Memory B cell (primary cell): ENCODE results near the gene TTLL9.

ENCODE experiments used
- ATAC-seq: fragments of 150-1000 bp; cut with Tn5 transposase; 2 replicates; pipeline ENCODE4 v1.10.0; 2021; ENCODE audit warnings: low read depth, mild to moderate bottlenecking, moderate library complexity
- DNase-seq, 2 donors: peaks; one replicate each; pipeline ENCODE4 v3.0.0; 2022; ENCODE audit warnings: low spot score in 2 of 2
- H3K27ac Mint-ChIP-seq: one replicate; pipeline ENCODE4 v1.8.0; 2022; ENCODE audit warnings: mild to moderate bottlenecking, moderate library complexity, mixed read lengths
- H3K27me3 Mint-ChIP-seq: one replicate; pipeline ENCODE4 v1.8.0; 2022; ENCODE audit warnings: mixed read lengths
- H3K36me3 Mint-ChIP-seq: one replicate; pipeline ENCODE4 v1.8.0; 2022; ENCODE audit warnings: mild to moderate bottlenecking, mixed read lengths
- H3K4me1 Mint-ChIP-seq: one replicate; pipeline ENCODE4 v1.8.0; 2022; ENCODE audit warnings: mixed read lengths
- H3K4me3 Mint-ChIP-seq: one replicate; pipeline ENCODE4 v1.8.0; 2022; ENCODE audit warnings: mild to moderate bottlenecking, moderate library complexity, mixed read lengths
- H3K9me3 Mint-ChIP-seq: one replicate; pipeline ENCODE4 v1.8.0; 2022; ENCODE audit warnings: mixed read lengths

TTLL9 gene

DNA sequence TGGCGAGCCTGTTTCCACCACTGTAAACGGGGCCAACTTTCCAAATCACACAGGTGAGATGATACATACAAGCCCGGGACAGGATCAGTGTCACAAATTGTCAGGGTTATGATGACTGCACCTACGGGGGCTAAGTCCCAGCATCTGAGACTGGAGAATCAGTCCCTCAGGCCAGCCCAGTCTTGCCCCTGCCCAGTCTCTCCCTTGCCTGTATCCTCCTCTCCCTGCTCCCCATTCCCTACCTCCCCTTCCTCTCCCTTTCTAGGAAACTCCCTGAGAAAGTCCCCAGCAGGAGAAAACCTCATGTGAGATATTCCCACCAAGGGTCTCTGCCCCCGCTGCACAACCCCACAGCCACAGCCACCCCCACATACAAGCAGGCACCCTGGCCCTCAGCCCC, 26.6 kb upstream of the TTLL9 start:
- peak; percentile 18 for ATAC-seq
- DNase-seq: no peak
- Mint-ChIP-seq H3K27ac (no peak overlapping the region), H3K9me3 (no peaks in the 10 kb centered on the region), H3K4me3 (no peak overlapping the region), H3K36me3 (no peaks in the 10 kb centered on the region), H3K4me1 (peaks cover 3% of the 10 kb centered on the region), H3K27me3 (peaks cover under 1% of the 10 kb centered on the region)

DNA sequence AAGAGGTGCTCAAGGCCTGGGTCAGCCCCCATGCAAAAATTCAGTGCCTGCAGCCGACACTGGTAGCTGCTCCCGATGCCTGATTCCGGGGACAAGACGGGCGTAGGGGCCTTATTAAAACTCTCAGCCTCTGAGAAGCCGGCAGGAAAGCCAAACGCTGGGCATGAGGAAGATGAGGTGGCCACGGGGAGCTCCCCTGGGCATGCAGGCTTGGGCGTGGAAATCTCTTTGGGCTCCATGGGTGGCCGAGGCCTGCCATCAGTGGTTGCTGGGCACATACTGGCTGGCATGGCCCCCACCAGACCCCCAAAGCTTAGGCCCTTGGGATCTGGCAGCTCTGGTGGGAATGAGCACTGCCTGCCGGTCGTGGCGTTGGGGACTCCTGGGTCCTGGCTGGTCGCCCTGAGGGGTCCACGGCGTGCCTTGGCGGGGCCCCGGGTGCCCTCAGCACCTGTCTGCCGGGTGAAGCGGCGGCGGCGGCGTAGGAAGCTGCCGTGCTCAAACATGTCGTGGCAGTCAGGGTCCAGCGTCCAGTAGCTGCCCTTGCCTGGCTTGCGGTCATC, 25.6 kb upstream of the TTLL9 start:
- peaks cover 6% of the 10 kb centered on the region for H3K27me3 Mint-ChIP-seq
- H3K9me3 Mint-ChIP-seq: no peaks in the 10 kb centered on the region
- DNase-seq (no peak), ATAC-seq (peak; percentile 23)
- H3K4me1 Mint-ChIP-seq: peaks cover 3% of the 10 kb centered on the region
- no peak overlapping the region for H3K27ac Mint-ChIP-seq
- H3K36me3 Mint-ChIP-seq: no peaks in the 10 kb centered on the region
- H3K4me3 Mint-ChIP-seq: no peak overlapping the region

DNA sequence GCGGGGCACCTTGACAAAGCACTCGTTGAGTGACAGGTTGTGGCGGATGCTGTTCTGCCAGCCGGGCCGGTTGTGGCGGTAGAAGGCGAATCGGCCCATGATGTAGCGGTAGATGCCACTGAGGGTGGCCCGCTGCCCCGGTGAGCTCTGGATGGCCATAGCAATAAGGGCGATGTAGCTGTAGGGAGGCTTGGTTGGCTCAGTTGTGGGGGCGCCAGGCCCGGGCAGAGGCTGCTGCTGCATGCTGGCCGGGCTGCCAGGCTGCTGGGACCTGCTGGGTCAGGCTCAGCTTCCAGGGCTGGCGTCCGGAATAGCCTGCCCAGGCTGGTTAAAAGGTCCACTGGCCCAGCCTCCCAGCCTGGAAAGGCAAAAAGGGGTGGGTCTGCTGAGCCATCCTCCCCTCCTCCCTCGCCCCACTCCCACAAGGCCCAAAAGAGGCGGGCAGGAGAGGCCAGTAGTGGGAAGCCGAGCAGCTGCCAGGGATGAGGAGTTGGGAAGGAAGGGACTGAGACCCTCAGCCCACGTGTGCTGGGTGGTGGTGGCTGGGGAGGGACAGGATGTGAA, 25.1 kb upstream of the TTLL9 start, which contains the start of gene FOXS1:
Gene FOXS1, minus strand, starts transcription at position 305 of the 564 bp plus-strand sequence. Its CDS starts 62 bp downstream, at position 243.
- Mint-ChIP-seq H3K36me3 (no peaks in the 10 kb centered on the region), H3K9me3 (no peaks in the 10 kb centered on the region), H3K4me1 (peaks cover 3% of the 10 kb centered on the region), H3K4me3 (no peak within 1 kb of the TSS), H3K27me3 (peaks cover 6% of the 10 kb centered on the region), H3K27ac (no peak within 1 kb of the TSS)
- ATAC-seq (peak; percentile 23), DNase-seq (no peak)

DNA sequence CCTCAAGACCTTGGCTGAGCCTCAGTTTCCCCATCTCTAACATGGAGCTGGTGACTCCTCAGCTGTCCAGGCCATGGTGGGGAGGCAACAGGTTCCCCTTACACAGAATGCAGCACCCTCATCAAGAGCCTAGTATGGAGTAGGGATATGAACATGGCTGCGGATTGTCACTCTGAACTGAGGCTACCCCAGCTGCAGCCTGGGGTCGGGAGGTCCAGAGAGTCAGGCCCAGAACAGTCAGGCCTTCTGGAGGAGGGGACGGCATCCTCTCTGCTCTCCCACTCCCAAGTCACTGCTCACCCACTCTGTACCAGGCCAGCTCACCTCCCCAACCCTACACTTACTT, 23.7 kb upstream of the TTLL9 start:
- no peak for DNase-seq
- Mint-ChIP-seq H3K36me3 (no peaks in the 10 kb centered on the region), H3K4me3 (no peak overlapping the region), H3K4me1 (peaks cover 3% of the 10 kb centered on the region), H3K27me3 (peaks cover 12% of the 10 kb centered on the region), H3K27ac (no peak overlapping the region), H3K9me3 (no peaks in the 10 kb centered on the region)
- ATAC-seq: no peak

DNA sequence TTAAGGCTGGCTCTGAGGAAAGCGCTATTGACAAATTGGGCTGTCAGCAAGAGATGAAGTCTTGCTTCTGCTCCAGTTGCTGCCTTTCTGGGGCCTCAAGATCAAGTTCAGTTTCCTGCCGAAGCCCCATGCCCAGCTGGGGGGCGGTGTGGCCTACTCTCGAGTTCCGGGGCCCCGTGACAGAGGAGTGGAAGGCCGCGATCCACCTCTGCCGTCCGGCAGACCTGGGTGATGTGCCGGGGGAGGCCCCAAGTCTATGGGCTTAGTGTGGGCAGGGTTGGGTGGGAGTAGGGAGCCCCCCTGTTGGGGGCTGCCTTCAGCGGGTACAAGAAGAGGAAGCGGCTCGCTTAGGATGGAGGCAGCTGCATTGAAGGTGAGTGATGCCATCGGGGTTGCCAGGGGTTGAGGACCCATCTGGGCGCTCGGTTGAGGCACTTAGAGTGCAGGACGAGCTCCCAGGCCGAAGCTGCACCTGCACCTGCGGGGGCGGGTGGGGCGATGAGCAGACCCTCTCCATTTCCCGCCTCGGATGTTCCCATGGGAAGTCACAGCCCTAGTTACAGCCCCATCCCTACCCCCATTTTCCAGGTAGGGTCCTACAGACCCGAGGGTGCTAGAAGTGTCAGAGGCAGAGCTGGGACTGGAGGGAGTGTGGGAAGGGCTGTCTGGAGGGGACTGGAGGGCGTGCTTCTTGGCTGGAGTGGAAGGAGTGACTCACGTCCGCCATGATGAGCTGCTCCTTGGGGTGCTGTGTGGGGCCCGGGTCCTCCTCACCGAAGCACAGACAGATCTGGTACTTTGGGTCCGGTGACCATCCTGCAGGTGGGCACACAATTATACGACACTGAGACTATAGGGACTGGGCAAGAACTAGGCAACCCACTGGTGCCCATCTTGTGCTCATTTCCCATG, 22.1 kb upstream of the TTLL9 start:
- H3K27me3 Mint-ChIP-seq: peaks cover 12% of the 10 kb centered on the region
- no peaks in the 10 kb centered on the region for H3K9me3 Mint-ChIP-seq
- no peak overlapping the region for H3K27ac Mint-ChIP-seq
- H3K4me1 Mint-ChIP-seq: no peaks in the 10 kb centered on the region
- H3K36me3 Mint-ChIP-seq: no peaks in the 10 kb centered on the region
- H3K4me3 Mint-ChIP-seq: no peak overlapping the region
- DNase-seq: no peak
- ATAC-seq: no peak

DNA sequence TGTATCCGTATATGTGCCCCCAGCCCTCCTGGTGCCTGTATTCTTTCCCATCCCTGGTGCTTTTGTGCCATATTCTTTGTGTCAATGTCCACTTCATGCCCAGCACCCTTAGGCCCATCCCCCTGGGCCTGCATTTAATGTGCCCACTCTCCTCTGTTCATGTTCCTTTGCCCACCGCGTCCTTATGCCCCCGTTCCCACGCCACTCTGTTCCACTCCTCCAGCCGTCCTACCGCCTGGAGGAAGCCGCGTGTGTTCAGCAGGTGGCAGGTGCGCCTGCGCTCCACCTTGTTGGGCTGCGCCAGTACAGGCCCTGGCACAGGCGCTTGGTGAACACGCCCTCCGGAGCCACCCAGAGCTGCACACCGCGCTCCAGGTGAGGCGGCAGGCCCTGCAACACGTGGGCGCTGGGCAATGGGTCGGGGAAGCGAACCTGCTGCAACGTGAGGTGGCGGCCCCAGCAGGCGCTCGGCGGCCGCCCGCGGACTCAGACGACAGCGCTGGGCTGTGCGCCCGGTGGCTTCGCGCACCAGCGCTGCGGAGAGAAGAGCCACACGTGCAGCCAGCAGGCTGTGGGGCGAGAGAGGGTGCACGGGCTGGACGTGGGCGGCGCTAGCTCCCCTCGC, 21.0 kb upstream of the TTLL9 start:
- H3K9me3 Mint-ChIP-seq: no peaks in the 10 kb centered on the region
- DNase-seq (no peak), ATAC-seq (no peak)
- H3K27me3 Mint-ChIP-seq: peaks cover 12% of the 10 kb centered on the region
- H3K4me1 Mint-ChIP-seq: no peaks in the 10 kb centered on the region
- H3K36me3 Mint-ChIP-seq: no peaks in the 10 kb centered on the region
- H3K27ac Mint-ChIP-seq: no peak overlapping the region
- no peak overlapping the region for H3K4me3 Mint-ChIP-seq

DNA sequence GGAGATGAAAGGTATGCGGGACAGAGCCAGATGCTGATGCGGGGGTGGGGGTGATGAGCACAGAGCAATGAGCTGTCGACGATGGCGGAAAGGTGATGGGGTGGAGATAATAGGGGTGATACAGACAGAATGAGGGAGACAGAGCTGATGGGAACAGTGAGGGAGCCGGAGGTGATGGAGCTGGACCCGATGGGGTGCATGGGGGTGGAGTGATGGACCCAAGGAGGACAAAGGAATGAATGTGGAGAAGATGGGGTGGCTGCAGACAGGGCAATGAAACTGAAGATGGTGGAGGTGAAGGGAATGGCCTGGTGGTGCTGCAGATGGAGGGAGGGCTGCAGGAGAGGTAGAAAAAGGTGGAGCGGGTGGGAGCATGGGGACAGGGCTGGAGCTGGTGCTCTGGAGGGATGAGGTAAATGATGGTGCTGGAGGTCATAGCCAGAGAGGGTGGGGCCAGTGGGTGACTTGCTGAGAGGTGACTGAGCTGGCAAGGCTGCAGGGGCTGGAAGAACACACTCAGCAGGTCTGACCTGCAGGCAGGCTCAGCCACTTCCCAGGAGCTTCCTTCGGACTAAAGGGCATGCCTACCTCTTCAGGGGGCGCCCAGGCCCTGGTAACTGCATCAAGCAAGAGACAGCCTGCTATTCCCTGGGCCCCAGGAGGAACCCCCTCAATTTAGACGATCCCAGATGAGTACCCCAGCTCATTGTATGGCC, 19.0 kb upstream of the TTLL9 start:
- ATAC-seq: no peak
- no peaks in the 10 kb centered on the region for H3K36me3 Mint-ChIP-seq
- no peaks in the 10 kb centered on the region for H3K9me3 Mint-ChIP-seq
- no peak overlapping the region for H3K27ac Mint-ChIP-seq
- H3K4me3 Mint-ChIP-seq: no peak overlapping the region
- no peak for DNase-seq
- H3K27me3 Mint-ChIP-seq: peaks cover 12% of the 10 kb centered on the region
- no peaks in the 10 kb centered on the region for H3K4me1 Mint-ChIP-seq

DNA sequence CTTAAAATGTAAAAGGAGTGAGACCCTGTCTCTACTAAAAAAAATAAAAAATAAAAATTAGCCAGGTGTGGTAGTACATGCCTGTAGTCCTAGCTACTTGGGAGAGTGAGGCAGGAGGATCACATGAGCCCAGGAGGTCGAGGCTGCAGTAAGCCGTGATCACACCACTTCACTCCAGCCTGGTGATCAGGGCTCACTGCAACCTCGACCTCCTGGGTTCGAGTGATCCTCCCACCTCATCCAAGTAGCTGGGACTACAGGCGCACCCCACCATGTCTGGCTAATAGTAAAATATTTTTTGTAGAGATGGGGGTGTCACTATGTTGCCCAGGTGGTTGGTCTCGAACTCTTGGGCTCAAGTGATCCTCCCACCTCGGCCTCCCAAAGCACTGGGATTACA, 17.0 kb upstream of the TTLL9 start:
- Mint-ChIP-seq H3K36me3 (no peaks in the 10 kb centered on the region), H3K4me3 (no peak overlapping the region), H3K4me1 (peaks cover 5% of the 10 kb centered on the region), H3K27me3 (peaks cover 12% of the 10 kb centered on the region), H3K9me3 (no peaks in the 10 kb centered on the region), H3K27ac (no peak overlapping the region)
- ATAC-seq (no peak), DNase-seq (no peak)

DNA sequence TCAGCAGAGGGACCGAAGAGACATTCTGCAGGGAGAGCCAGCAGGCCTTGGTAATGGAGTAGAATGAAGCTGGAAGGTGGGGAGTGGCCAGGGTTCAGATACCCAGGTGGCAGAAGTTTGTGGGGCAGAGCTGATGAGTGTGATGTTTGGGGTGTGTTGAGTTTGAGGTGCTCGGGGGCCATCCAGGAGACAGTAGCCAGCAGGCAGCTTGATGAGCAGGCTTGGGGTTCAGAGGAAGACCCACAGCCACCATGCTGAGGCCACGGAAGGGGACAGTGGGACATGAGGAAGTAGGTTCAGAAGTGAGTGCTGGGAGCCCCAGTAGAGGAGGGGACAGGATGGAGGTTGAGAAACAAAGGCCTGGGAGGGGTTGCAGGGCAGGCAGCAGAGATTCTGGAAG, 13.9 kb upstream of the TTLL9 start:
- Mint-ChIP-seq H3K27me3 (peaks cover 2% of the 10 kb centered on the region), H3K4me1 (peaks cover 8% of the 10 kb centered on the region), H3K36me3 (no peaks in the 10 kb centered on the region), H3K27ac (no peak overlapping the region), H3K4me3 (no peak overlapping the region), H3K9me3 (no peaks in the 10 kb centered on the region)
- ATAC-seq: no peak
- no peak for DNase-seq

DNA sequence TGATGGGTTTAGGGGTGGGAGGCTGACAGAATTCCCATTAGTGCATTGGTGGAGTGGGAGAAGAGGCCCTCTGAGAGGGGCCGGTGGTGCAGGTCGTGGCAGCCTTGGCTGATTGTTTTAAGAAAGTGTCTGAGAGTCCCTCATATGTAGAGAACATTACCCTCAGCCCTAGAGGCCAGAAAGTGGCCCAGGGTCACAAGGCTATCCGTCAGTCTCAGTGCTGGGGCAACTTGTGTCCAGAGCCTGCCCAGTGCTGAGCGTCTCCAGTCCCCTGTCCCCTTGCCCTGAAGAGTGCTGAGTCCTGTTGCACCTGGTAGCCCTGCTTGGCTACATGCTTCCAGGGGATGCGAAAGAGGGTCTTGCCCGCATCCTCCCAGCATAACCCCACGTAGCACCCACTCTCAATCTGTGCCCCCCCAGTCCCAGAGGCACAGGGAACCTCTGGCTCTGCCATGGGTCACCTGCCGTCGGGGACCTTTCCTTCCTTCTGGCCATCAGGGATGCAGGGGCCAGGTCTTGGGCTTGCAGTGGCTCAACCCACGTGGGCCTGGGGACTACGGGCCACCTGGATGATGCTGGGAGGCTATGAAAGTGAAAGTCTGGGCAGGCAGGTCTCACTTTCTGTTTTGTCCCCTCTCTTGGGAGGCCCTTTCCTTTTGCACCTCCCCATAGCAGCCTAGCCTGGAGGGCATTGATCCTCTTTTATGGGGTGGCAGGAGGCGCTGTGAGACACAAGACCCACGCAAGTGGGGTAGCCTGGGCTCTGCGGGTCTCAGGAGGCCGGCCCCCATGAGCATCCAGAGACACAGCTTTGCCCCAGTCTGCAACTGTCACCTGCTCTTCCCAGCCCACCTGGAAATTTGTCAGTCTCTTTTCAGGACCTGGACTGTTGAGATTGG, 12.3 kb upstream of the TTLL9 start:
- no peak overlapping the region for H3K27ac Mint-ChIP-seq
- no peaks in the 10 kb centered on the region for H3K9me3 Mint-ChIP-seq
- H3K27me3 Mint-ChIP-seq: peaks cover 7% of the 10 kb centered on the region
- DNase-seq (peak; percentile 25 to 49), ATAC-seq (peak; percentile 89)
- H3K36me3 Mint-ChIP-seq: no peaks in the 10 kb centered on the region
- no peak overlapping the region for H3K4me3 Mint-ChIP-seq
- peaks cover 12% of the 10 kb centered on the region for H3K4me1 Mint-ChIP-seq

DNA sequence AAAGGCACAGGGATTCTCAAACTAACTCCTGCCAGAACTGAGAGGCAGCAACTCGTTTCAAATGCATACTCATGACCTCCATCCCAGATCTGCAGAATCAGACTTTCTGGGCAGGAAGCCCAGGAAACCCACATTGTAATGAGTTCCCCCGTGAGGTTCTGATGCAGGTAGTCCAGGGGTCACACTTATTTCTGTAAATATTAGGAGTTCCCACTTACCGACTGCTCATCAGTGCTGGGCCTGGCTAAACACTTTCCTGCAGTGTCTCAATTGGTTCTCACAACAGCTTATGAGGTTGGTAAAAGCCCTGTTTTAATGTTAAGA, 11.7 kb upstream of the TTLL9 start:
- DNase-seq (no peak), ATAC-seq (no peak)
- Mint-ChIP-seq H3K9me3 (no peaks in the 10 kb centered on the region), H3K27ac (no peak overlapping the region), H3K4me1 (peaks cover 12% of the 10 kb centered on the region), H3K36me3 (no peaks in the 10 kb centered on the region), H3K27me3 (peaks cover 7% of the 10 kb centered on the region), H3K4me3 (no peak overlapping the region)

DNA sequence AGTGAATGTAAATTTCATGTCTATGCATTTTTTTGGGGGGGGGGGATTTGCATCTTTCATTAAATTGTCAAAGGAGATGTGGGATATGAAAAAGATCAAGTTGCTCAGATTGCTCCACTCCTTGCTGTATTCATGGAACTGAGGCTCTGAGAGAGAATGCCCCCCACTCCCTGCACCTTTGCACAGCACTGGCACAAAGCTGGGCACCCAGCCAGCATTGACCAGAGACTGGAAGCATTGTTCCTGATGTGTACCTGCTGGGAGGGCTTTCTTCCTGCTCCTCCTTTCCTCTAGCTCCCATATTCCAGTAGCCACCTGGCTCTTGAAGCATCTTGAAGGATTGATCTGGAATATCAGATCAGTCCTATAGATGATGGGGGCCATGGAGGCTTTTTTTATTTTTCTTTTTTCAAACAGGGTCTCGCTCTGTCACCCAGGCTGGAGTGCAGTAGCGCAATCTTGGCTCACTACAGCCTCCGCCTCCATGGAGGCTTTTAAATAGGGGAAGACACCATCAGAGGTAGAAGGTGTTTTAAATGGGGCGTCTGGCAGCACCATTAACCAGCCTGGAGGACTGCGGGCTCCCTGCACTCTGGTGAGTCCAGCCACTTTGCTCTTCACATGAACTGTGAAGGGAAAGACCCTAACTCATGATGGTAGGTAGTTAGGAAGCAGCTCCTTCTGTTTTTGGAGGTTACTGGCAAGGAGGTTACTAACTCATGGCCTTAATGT, 11.0 kb upstream of the TTLL9 start:
- Mint-ChIP-seq H3K4me3 (no peak overlapping the region), H3K27ac (no peak overlapping the region), H3K36me3 (no peaks in the 10 kb centered on the region), H3K4me1 (peaks cover 12% of the 10 kb centered on the region), H3K27me3 (peaks cover 7% of the 10 kb centered on the region), H3K9me3 (no peaks in the 10 kb centered on the region)
- ATAC-seq (no peak), DNase-seq (no peak)

DNA sequence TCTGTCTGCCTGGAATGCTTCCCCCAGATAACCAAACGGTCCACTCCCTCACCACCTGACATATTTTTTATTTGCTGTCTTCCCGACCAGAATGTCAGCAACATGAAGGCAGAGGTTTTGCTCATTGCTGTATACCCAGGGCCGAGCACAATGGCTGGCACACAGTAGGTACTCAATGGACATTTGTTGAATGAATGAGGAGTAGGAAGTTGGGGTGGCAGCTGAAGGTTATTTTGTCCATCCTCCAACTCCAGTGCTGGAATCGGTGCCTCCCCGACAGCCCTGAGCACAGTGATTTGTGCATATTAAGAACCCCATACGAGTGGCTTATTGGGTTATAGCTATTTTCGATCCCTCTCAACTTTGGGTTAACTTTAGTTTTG, 10.4 kb upstream of the TTLL9 start:
- no peak for DNase-seq
- H3K4me1 Mint-ChIP-seq: peaks cover 12% of the 10 kb centered on the region
- no peak overlapping the region for H3K4me3 Mint-ChIP-seq
- no peaks in the 10 kb centered on the region for H3K36me3 Mint-ChIP-seq
- ATAC-seq: no peak
- no peak overlapping the region for H3K27ac Mint-ChIP-seq
- peaks cover 7% of the 10 kb centered on the region for H3K27me3 Mint-ChIP-seq
- no peaks in the 10 kb centered on the region for H3K9me3 Mint-ChIP-seq
